Endothelial cell of umbilical vein (primary cell): Measurements from ENCODE around the gene OSBPL5. TPM values are rescaled to one million over a fixed set of nuclear protein-coding genes. Genes with fewer than 3 reads are reported as not detected.

Source experiments
- BruUV-seq: library from RNA; stranded (reverse); fragments of 400-500 nt; replicated peaks from 2 replicates; lab custom pipeline; 2021; lab: Mats Ljungman, UMichigan
- CTCF ChIA-PET: fragments of 300-600, 350-600 bp; sonication (Branson Sonifier 250); formaldehyde crosslinking; loops from one replicate; lab custom pipeline; 2021; ENCODE audit warnings: antibody characterized with exemption, inconsistent platforms; lab: Charles Lee
- POLR2A ChIA-PET: fragments of 300-600, 350-600 bp; sonication (Branson Sonifier 250); formaldehyde crosslinking; loops from one replicate; lab custom pipeline; 2021; ENCODE audit warnings: antibody characterized with exemption, inconsistent platforms; lab: Charles Lee
- DNase-seq: peaks from one replicate; pipeline ENCODE4 v3.0.0-alpha.2; 2011; ENCODE audit warnings: low read depth, low spot score
- FAIRE-seq: peaks from 2 replicates; lab custom pipeline; 2011; peaks lifted over from hg19 to GRCh38; lab: Jason Lieb, UNC
- H2AFZ ChIP-seq: 2 replicates; pipeline ENCODE4 v1.6.0; 2012; ENCODE audit warnings: low read depth, low read length, control low read depth, inconsistent platforms
- H3K27ac ChIP-seq: 2 replicates; pipeline ENCODE4 v1.5.1; 2011; ENCODE audit warnings: low read depth, mild to moderate bottlenecking, control low read depth, low read length, moderate library complexity; ENCODE audit not compliant: insufficient read depth
- H3K27me3 ChIP-seq, 2 experiments: 2 replicates each; pipeline versions ENCODE4 v1.6.0 to v1.6.1; 2011; ENCODE audit warnings: low read length in 2 of 2, mixed read lengths in 1 of 2; ENCODE audit not compliant: control insufficient read depth in 2 of 2, insufficient read depth in 2 of 2
- H3K36me3 ChIP-seq, 2 experiments: 2 replicates in 1 of 2; 3 replicates in 1 of 2; pipeline ENCODE4 v1.5.1; 2011; ENCODE audit warnings: low read length in 2 of 2, mild to moderate bottlenecking in 1 of 2, moderate library complexity in 1 of 2; ENCODE audit not compliant: control insufficient read depth in 2 of 2, insufficient read depth in 2 of 2; ENCODE audit errors: extremely low read depth in 1 of 2
- H3K4me1 ChIP-seq: 3 replicates; pipeline ENCODE4 v1.5.1; 2011; ENCODE audit warnings: mild to moderate bottlenecking, low read length; ENCODE audit not compliant: control insufficient read depth, insufficient read depth; ENCODE audit errors: extremely low read depth
- H3K4me2 ChIP-seq: 2 replicates; pipeline ENCODE4 v1.6.1; 2011; ENCODE audit warnings: low read length, control low read depth, mixed read lengths; ENCODE audit not compliant: insufficient read depth
- H3K4me3 ChIP-seq, 3 experiments: fragments of 200-600 bp in 1 of 3; sonication (generic), shearing (Covaris generic) in 1 of 3; replicated peaks in 1 of 3; 2 replicates each; pipeline ENCODE4 v1.5.1; 2011 to 2016; ENCODE audit warnings: control low read depth in 3 of 3, low read length in 3 of 3, mild to moderate bottlenecking in 2 of 3, inconsistent platforms in 1 of 3, low read depth in 1 of 3, moderate library complexity in 1 of 3; ENCODE audit not compliant: insufficient read depth in 1 of 3
- H3K79me2 ChIP-seq: 2 replicates; pipeline ENCODE4 v1.6.0; 2012; ENCODE audit warnings: low read length, inconsistent platforms; ENCODE audit not compliant: control insufficient read depth, insufficient read depth
- H3K9ac ChIP-seq: replicated peaks from 2 replicates; pipeline ENCODE3; 2011; ENCODE audit warnings: low read length, control low read depth; ENCODE audit not compliant: insufficient read depth; ENCODE audit errors: extremely low read depth
- H3K9me1 ChIP-seq: replicated peaks from 3 replicates; pipeline ENCODE4 v1.6.0; 2011; ENCODE audit warnings: mild to moderate bottlenecking, low read length; ENCODE audit not compliant: control insufficient read depth, insufficient read depth; ENCODE audit errors: extremely low read depth
- H3K9me3 ChIP-seq: replicated peaks from 2 replicates; pipeline ENCODE4 v1.5.1; 2012; ENCODE audit warnings: low read length, inconsistent platforms; ENCODE audit not compliant: control insufficient read depth, insufficient read depth
- H4K20me1 ChIP-seq: replicated peaks from 2 replicates; pipeline ENCODE3; 2011; ENCODE audit warnings: mild to moderate bottlenecking, low read length; ENCODE audit not compliant: control insufficient read depth, insufficient read depth; ENCODE audit errors: extremely low read depth
- CTCF ChIP-seq, 2 donors: IDR thresholded peaks; 1 replicate in 1 of 2; 2 replicates in 1 of 2; pipeline ENCODE4 v1.5.1; 2011; ENCODE audit warnings: low read length in 2 of 2, mild to moderate bottlenecking in 2 of 2, moderate library complexity in 2 of 2, control low read depth in 1 of 2, inconsistent platforms in 1 of 2, low read depth in 1 of 2; ENCODE audit not compliant: insufficient read depth in 1 of 2; ENCODE audit errors: extremely low read depth in 1 of 2
- EZH2 ChIP-seq: IDR thresholded peaks from 2 replicates; pipeline ENCODE4 v1.6.1; 2012; ENCODE audit warnings: borderline replicate concordance, low read depth, mild to moderate bottlenecking, moderate library complexity, low read length, inconsistent platforms; ENCODE audit not compliant: severe bottlenecking
- FOS ChIP-seq: IDR thresholded peaks from 2 replicates; pipeline ENCODE4 v1.6.1; 2011; ENCODE audit warnings: mild to moderate bottlenecking, low read length, moderate library complexity, borderline replicate concordance; ENCODE audit not compliant: insufficient read depth
- GATA2 ChIP-seq: IDR thresholded peaks from 2 replicates; pipeline ENCODE4 v1.7.0; 2011; ENCODE audit warnings: low read depth, mild to moderate bottlenecking, moderate library complexity, mixed read lengths, low read length; ENCODE audit not compliant: insufficient read length, insufficient read depth
- JUN ChIP-seq: IDR thresholded peaks from 2 replicates; pipeline ENCODE4 v1.6.1; 2011; ENCODE audit warnings: borderline replicate concordance, low read depth; ENCODE audit not compliant: insufficient read length, insufficient read depth
- MAX ChIP-seq: IDR thresholded peaks from 2 replicates; pipeline ENCODE4 v1.6.1; 2011; ENCODE audit not compliant: insufficient read depth, insufficient read length
- MYC ChIP-seq: IDR thresholded peaks from one replicate; pipeline ENCODE4 v1.6.1; 2011; ENCODE audit warnings: mild to moderate bottlenecking, low read depth, low read length
- POLR2A ChIP-seq: IDR thresholded peaks from 2 replicates; pipeline ENCODE4 v1.6.1; 2012; ENCODE audit warnings: low read depth, mild to moderate bottlenecking, control low read depth, low read length
- POLR2AphosphoS5 ChIP-seq: IDR thresholded peaks from 2 replicates; pipeline ENCODE4 v1.6.1; 2012; ENCODE audit warnings: low read depth, mild to moderate bottlenecking, control low read depth, low read length, moderate library complexity; ENCODE audit not compliant: insufficient read depth
- dilution Hi-C: fragments of 300-500 bp; cut with MboI; formaldehyde crosslinking; loops from one replicate; pipeline ENCODE4 v1.15.0; 2019; ENCODE audit warnings: low sequenced_read_pairs; ENCODE audit not compliant: extremely low pct_ligation_motif_present
- intact Hi-C: fragments of 100-400 bp; cut with micrococcal nuclease; formaldehyde crosslinking; loops from one replicate; pipeline ENCODE4 v1.10.0; 2022
- polyA plus RNA-seq, 4 experiments: library from polyadenylated mRNA; depleted of rRNA in 3 of 4; stranded (reverse) in 3 of 4; unstranded in 1 of 4; fragments of >200 nt; gene quantifications; 2 replicates each; pipeline versions ENCODE4 v1.2.1 to v1.2.3, GENCODE V29; 2011 to 2012; ENCODE audit warnings: missing spikeins in 1 of 4
- total RNA-seq: library from RNA; stranded (reverse); gene quantifications from 2 replicates; pipeline ENCODE4 v1.2.3, GENCODE V29; 2021

The OSBPL5 gene
- total and polyA plus RNA-seq, 2 donors (not counting 3 experiments of a cell fraction or from before 2014, with no cell fraction given): 8.7 to 37.7 TPM

GRCh38 chr11:3049430-3050243, 115.5 kb downstream of the OSBPL5 start:
- H4K20me1 ChIP-seq: no peaks in the 10 kb centered on the region
- dilution Hi-C loops (no loop called here), intact Hi-C loops (loop anchor here (1.0 to 2.0 kb wide), 2 partner anchors 13 to 42 kb away; no protein-coding TSS in a partner anchor)
- FAIRE-seq (peak; percentile 97), DNase-seq (peak; percentile 78)
- no peak overlapping the region for H3K4me3 ChIP-seq
- H2AFZ ChIP-seq: no peak overlapping the region
- H3K9me1 ChIP-seq: no peaks in the 10 kb centered on the region
- H3K79me2 ChIP-seq: peaks cover 89% of the 10 kb centered on the region
- peak overlapping the region; percentile 23 for H3K9ac ChIP-seq
- peaks cover 0 to 5% of the 10 kb centered on the region in 2 experiments for H3K36me3 ChIP-seq
- H3K27me3 ChIP-seq: no peaks in the 10 kb centered on the region
- peak; percentile 25 for TF ChIP-seq POLR2AphosphoS5
- no peak for TF ChIP-seq MYC
- TF ChIP-seq EZH2: no peak
- peak; percentile 67 for TF ChIP-seq JUN
- TF ChIP-seq MAX: peak; percentile 69
- peak; percentile 27 to 29 for TF ChIP-seq CTCF (IDR thresholded peaks at IDR 0.05; ENCODE audit: extremely low read depth in 1 of 2, insufficient read depth in 1 of 2, low read depth in 1 of 2, low read length in 2 of 2)
- TF ChIP-seq FOS: no peak
- TF ChIP-seq GATA2: no peak
- TF ChIP-seq POLR2A: no peak
- no peaks in the 10 kb centered on the region for H3K9me3 ChIP-seq
- no TSS peak for BruUV-seq
- ChIA-PET POLR2A (interaction anchor here (1.0 kb wide), 1 partner anchor 42 kb away, joined by 4 read pairs; no protein-coding TSS in a partner anchor), CTCF (interaction anchor here (0.6 to 3.7 kb wide), 10 partner anchors 9 to 359 kb away, joined by 3 to 85 read pairs (median 4); partner anchors contain the start of gene NAP1L4)
- H3K4me1 ChIP-seq: peaks cover 12% of the 10 kb centered on the region
- no peak overlapping the region for H3K4me2 ChIP-seq
- peak overlapping the region; percentile 57 for H3K27ac ChIP-seq
